RWPE2 (cell line): ENCODE measurements around the gene RPS21.
A peak's percentile ranks its signal among the peaks of the same experiment; 100 is the strongest.

ENCODE experiments used
- ATAC-seq: fragments of 200-7000 bp; cut with Tn5 transposase; 3 replicates; pipeline ENCODE4 v1.9.1; 2021; ENCODE audit warnings: low read depth
- DNase-seq: peaks from one replicate; pipeline ENCODE4 v3.0.0-alpha.2; 2020; ENCODE audit warnings: low spot score
- H3K27ac ChIP-seq: fragments of 450-650 bp; 2 replicates; pipeline ENCODE4 v1.5.1; 2017; ENCODE audit warnings: mild to moderate bottlenecking; ENCODE audit not compliant: poor library complexity, severe bottlenecking
- H3K27me3 ChIP-seq: fragments of 250-450 bp; sonication (Bioruptor Pico); 2 replicates; pipeline ENCODE4 v1.5.1; 2021; ENCODE audit warnings: mild to moderate bottlenecking, moderate library complexity; ENCODE audit not compliant: insufficient read depth, poor library complexity, severe bottlenecking
- H3K36me3 ChIP-seq: fragments of 250-450 bp; sonication (Bioruptor Pico); 2 replicates; pipeline ENCODE4 v1.5.1; 2020; ENCODE audit warnings: low read depth, mild to moderate bottlenecking, moderate library complexity
- H3K4me1 ChIP-seq: fragments of 250-450 bp; sonication (Bioruptor Pico); 2 replicates; pipeline ENCODE4 v1.5.1; 2021; ENCODE audit warnings: mild to moderate bottlenecking, moderate library complexity; ENCODE audit not compliant: insufficient read depth, poor library complexity, severe bottlenecking
- H3K4me3 ChIP-seq: fragments of 250-450 bp; sonication (Bioruptor Pico); 2 replicates; pipeline ENCODE4 v1.5.1; 2021; ENCODE audit warnings: mild to moderate bottlenecking, moderate library complexity; ENCODE audit not compliant: severe bottlenecking
- H3K9me3 ChIP-seq: fragments of 250-450 bp; sonication (Bioruptor Pico); 2 replicates; pipeline ENCODE4 v1.5.1; 2021; ENCODE audit warnings: mild to moderate bottlenecking, moderate library complexity; ENCODE audit not compliant: severe bottlenecking
- TF ChIP-seq, protein P1 (sequence below): fragments of 450-650 bp; IDR thresholded peaks from one replicate; pipeline ENCODE4 v1.5.1; 2017; ENCODE audit warnings: mild to moderate bottlenecking, moderate library complexity; ENCODE audit not compliant: poor library complexity, severe bottlenecking

Gene RPS21

DNA sequence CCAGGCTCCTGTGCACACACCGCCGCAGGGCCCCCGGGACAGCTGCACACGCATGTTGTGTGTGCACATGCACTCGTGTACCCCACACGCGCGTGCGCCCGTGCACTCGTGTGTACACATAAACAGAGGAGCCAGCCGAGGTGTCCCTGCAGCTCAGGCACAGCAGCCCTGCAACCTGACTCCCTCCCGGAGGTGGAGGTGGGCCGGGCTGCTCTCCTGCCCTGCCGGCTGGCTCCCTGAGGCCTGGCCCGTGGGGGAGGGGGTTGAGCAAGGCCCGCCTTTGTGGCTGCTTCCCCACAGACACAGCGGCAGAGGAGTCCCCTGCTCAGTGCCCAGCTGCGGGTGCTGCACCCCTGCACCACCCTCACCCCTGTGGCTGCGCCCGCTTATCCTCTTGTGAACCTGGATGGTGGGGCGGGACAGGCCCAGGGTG is 39.8 kb downstream of the RPS21 start:
- TF ChIP-seq, protein P1, sequence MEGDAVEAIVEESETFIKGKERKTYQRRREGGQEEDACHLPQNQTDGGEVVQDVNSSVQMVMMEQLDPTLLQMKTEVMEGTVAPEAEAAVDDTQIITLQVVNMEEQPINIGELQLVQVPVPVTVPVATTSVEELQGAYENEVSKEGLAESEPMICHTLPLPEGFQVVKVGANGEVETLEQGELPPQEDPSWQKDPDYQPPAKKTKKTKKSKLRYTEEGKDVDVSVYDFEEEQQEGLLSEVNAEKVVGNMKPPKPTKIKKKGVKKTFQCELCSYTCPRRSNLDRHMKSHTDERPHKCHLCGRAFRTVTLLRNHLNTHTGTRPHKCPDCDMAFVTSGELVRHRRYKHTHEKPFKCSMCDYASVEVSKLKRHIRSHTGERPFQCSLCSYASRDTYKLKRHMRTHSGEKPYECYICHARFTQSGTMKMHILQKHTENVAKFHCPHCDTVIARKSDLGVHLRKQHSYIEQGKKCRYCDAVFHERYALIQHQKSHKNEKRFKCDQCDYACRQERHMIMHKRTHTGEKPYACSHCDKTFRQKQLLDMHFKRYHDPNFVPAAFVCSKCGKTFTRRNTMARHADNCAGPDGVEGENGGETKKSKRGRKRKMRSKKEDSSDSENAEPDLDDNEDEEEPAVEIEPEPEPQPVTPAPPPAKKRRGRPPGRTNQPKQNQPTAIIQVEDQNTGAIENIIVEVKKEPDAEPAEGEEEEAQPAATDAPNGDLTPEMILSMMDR: no peak
- Histone ChIP-seq H3K36me3 (no peaks in the 10 kb centered on the region), H3K4me1 (peaks cover 9% of the 10 kb centered on the region), H3K27me3 (no peaks in the 10 kb centered on the region), H3K27ac (no peak overlapping the region), H3K4me3 (no peak overlapping the region), H3K9me3 (no peaks in the 10 kb centered on the region)
- ATAC-seq (0 out of 3 replicates have a peak, but pooled peaks have one; percentile 2), DNase-seq (peak; percentile 88)

DNA sequence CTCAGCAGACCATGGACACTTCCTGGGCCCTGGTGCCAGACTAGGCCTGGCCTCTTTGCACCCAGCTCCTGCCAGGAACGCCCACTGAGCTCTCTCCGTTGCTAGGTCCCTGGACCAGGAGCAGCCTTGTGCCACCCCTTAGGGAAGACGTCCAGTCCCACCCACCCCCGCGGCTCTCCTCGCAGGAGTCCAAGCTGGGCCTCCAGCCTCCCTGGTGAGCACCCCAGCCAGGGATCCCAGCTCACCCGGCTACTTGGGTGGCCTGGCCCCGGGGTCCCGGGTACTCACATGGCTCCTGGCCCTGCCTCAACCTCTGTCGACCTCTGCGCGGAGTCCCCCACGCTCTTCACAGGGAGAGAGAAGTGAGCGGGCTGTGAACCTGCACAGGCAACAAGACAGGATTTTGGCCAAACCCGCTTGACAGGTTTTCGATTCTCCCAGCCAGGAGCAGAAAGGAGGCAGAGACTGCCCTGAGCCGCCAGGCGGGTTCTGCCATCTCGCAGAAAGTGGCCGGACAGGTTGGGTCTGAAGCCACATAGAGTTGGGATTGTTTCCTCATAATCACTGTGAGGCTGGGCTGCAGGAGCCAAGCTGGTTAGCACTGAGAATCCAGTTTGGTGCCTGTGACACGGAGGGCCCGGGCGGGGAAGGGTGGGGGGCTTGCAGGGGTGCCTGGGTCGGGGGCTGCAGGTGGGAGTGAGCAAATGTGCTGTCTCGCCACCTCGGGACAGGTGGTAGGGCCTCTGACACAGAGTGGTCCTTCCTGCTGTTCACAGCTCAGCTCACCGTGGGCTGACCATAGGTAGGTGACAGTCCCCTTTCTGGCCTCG is 40.5 kb downstream of the RPS21 start, which contains the start of gene RBBP8NL:
TSS of gene RBBP8NL (minus strand) at position 368 of the 830 bp plus-strand sequence. CDS start 7,892 bp downstream, outside the sequence.
- H3K27me3 ChIP-seq: peaks cover under 1% of the 10 kb centered on the region
- no peaks in the 10 kb centered on the region for H3K36me3 ChIP-seq
- no peak within 1 kb of the TSS for H3K27ac ChIP-seq
- ATAC-seq (peak; percentile 87), DNase-seq (peak; percentile 92)
- H3K4me3 ChIP-seq: no peak within 1 kb of the TSS
- H3K9me3 ChIP-seq: no peaks in the 10 kb centered on the region
- TF ChIP-seq, protein P1: no peak
- H3K4me1 ChIP-seq: peaks cover 9% of the 10 kb centered on the region

DNA sequence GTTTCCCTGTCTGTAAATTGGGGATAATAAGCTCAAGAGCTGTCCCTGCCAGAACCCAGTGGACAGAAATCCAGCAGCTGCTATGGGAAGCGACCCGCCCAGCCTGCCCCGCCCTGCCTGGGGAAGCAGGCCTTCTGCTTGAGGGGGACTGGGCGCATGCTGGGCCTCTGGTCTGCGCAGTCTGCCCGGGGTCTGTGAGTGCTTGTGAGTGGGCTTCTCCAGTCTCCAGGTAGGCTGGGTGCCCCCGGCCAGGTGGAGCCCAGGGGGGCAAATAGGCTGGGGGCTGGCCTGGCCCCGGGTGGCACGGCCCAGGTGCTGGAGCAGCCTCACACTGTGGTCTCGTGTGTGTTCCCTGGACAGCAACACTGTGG is 41.1 kb downstream of the RPS21 start:
- H3K36me3 ChIP-seq: no peaks in the 10 kb centered on the region
- H3K9me3 ChIP-seq: no peaks in the 10 kb centered on the region
- no peak for ATAC-seq
- H3K4me3 ChIP-seq: no peak overlapping the region
- TF ChIP-seq, protein P1: no peak
- H3K27me3 ChIP-seq: peaks cover 7% of the 10 kb centered on the region
- no peak overlapping the region for H3K27ac ChIP-seq
- peaks cover 9% of the 10 kb centered on the region for H3K4me1 ChIP-seq
- DNase-seq: peak; percentile 86

DNA sequence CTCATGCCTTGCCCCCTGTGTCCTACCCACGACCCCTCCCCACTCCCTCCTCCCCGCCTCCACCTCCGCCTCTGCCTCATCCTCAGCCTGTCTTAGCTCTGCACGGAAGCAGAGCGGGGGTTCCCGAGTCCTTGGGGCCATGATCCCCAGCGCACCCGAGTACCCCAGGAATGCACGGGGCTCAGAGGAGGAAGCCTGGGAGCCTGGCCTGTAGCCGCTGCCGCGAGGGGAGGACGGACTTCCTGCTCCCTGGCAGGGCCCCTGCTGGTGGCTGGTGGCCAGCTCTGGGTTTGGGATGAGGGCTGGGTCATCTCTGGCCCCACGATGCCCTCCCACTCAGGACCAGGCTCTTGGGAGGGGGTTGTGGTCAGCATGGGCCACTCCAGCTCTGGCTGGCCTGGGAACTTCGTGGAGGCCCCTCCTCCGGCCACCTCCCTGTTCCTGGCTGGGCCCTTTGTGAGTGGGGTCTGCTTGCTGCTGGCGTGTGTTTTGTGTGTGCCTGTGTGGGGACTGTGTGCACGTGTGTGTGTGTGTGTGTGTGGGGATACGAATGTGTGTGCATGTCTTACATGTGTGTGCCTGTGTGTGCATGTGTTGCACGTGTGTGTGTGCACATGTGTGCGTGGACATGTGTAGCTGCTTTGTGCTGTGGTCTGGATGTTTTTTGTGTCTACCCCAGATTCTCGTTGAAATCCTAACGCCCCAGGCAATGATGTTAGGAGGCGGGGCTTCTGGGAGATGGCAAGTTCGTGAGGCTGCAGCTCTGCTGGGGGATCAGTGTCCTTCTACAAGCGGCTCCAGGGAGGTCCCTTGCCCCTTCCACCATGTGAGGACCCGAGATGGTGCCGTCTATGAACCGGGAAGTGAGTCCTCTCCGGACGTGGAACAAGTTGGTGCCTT is 41.7 kb downstream of the RPS21 start:
- TF ChIP-seq, protein P1: no peak
- peaks cover 9% of the 10 kb centered on the region for H3K4me1 ChIP-seq
- H3K4me3 ChIP-seq: no peak overlapping the region
- no peaks in the 10 kb centered on the region for H3K36me3 ChIP-seq
- no peak overlapping the region for H3K27ac ChIP-seq
- H3K27me3 ChIP-seq: peaks cover 11% of the 10 kb centered on the region
- H3K9me3 ChIP-seq: no peaks in the 10 kb centered on the region
- DNase-seq (peak; percentile 83), ATAC-seq (no peak)
